ENCODE results near the gene CRTC2. TPM values are rescaled to one million over a fixed set of nuclear protein-coding genes. Genes with fewer than 3 reads are reported as not detected.
A peak's percentile ranks its signal among the peaks of the same experiment; 100 is the strongest.
"Not testable (repeated sequence)": the region's sequence is repeated elsewhere in the genome, so short reads cannot be mapped to it uniquely, and the experiment has no call there.

CRTC2 gene
- 37.9 TPM for polyA plus RNA-seq
- long read RNA-seq, donor 1, partial matches to known transcripts, result 0 of 2 reads
- long read RNA-seq, donor 1, other reads (novel, unspliced or antisense), result 0 of 2 reads
- long read RNA-seq, donor 2, partial matches to known transcripts, result 0 of 2 reads
- long read RNA-seq, donor 2, other reads (novel, unspliced or antisense), result 0 of 2 reads
- long read RNA-seq, donor 3, result 0 reads
- long read RNA-seq, donor 4, result 0 reads
- long read RNA-seq, donor 5, partial matches to known transcripts, result 0 of 1 reads
- long read RNA-seq, donor 5, other reads (novel, unspliced or antisense), result 0 of 1 reads
- long read RNA-seq, donor 6, partial matches to known transcripts, result 5 of 7 reads
- long read RNA-seq, donor 6, other reads (novel, unspliced or antisense), result 0 of 7 reads
- long read RNA-seq, donor 7, partial matches to known transcripts, result 0 of 1 reads
- long read RNA-seq, donor 7, other reads (novel, unspliced or antisense), result 0 of 1 reads
- long read RNA-seq, donor 8, partial matches to known transcripts, result 21 of 25 reads
- long read RNA-seq, donor 8, other reads (novel, unspliced or antisense), result 0 of 25 reads
- long read RNA-seq, donor 9, partial matches to known transcripts, result 0 of 2 reads
- long read RNA-seq, donor 9, other reads (novel, unspliced or antisense), result 0 of 2 reads
- long read RNA-seq, donor 10, partial matches to known transcripts, result 0 of 2 reads
- long read RNA-seq, donor 10, other reads (novel, unspliced or antisense), result 0 of 2 reads
- long read RNA-seq, donor 11, partial matches to known transcripts, result 0 of 1 reads
- long read RNA-seq, donor 11, other reads (novel, unspliced or antisense), result 0 of 1 reads

- peaks cover 37% of the 10 kb centered on the region for H3K4me1 ChIP-seq (ENCODE audit: control insufficient read depth, insufficient read depth, low read length)
- no peaks in the 10 kb centered on the region for H3K9me3 ChIP-seq (ENCODE audit: control insufficient read depth, low read depth, low read length)
- peak within 1 kb of the TSS; percentile 77 for H3K27ac ChIP-seq (ENCODE audit: low read length)
- H3K4me3 ChIP-seq (ENCODE audit: low read length), result peak within 1 kb of the TSS; percentile 80
- 5% methylated on average over 4 of the region's 75 CpGs for WGBS (ENCODE audit: insufficient coverage, low lambda C conversion rate)
- no peaks in the 10 kb centered on the region for H3K27me3 ChIP-seq (ENCODE audit: control insufficient read depth, insufficient read depth, low read length)
- peak; percentile 98 to 99 for DNase-seq
- peaks cover 34% of the 10 kb centered on the region for H3K36me3 ChIP-seq (ENCODE audit: control insufficient read depth, insufficient read depth, low read length)
These were observed at the start of gene CRTC2 for GRCh38 chr1:153958111-153958960. Gene CRTC2 (minus strand): TSS chr1:153958612. CDS start chr1:153958497, 115 bp downstream.

- H3K36me3 ChIP-seq (ENCODE audit: control insufficient read depth, insufficient read depth, low read length), result no peaks in the 10 kb centered on the region
- H3K4me1 ChIP-seq (ENCODE audit: control insufficient read depth, insufficient read depth, low read length), result peaks cover 4% of the 10 kb centered on the region
- WGBS (ENCODE audit: insufficient coverage, low lambda C conversion rate), result no CpG with 5 or more reads among the region's 3 CpGs
- no peak overlapping the region for H3K4me3 ChIP-seq (ENCODE audit: low read length)
- no peaks in the 10 kb centered on the region for H3K27me3 ChIP-seq (ENCODE audit: control insufficient read depth, insufficient read depth, low read length)
- H3K27ac ChIP-seq (ENCODE audit: low read length), result no peak overlapping the region
- no peak for DNase-seq
- no peaks in the 10 kb centered on the region for H3K9me3 ChIP-seq (ENCODE audit: control insufficient read depth, low read depth, low read length)
These were observed 47.7 kb upstream of the CRTC2 start for GRCh38 chr1:154006136-154006535.

- WGBS (ENCODE audit: insufficient coverage, low lambda C conversion rate), result 94% methylated on average over 2 of the region's 4 CpGs
These were observed 42.0 kb upstream of the CRTC2 start for GRCh38 chr1:154000420-154000819.

GRCh38 chr1:153996882-153997281, 38.5 kb upstream of the CRTC2 start:
- H3K4me1 ChIP-seq (ENCODE audit: control insufficient read depth, insufficient read depth, low read length); H3K9me3 ChIP-seq (ENCODE audit: control insufficient read depth, low read depth, low read length); DNase-seq; H3K27me3 ChIP-seq (ENCODE audit: control insufficient read depth, insufficient read depth, low read length); H3K4me3 ChIP-seq (ENCODE audit: low read length); H3K27ac ChIP-seq (ENCODE audit: low read length): not testable (repeated sequence)
- H3K36me3 ChIP-seq (ENCODE audit: control insufficient read depth, insufficient read depth, low read length), result peaks cover 21% of the 10 kb centered on the region
- WGBS (ENCODE audit: insufficient coverage, low lambda C conversion rate), result 96% methylated on average over 4 of the region's 10 CpGs

More at GRCh38 chr1:154000420-154000819, 42.0 kb upstream of the CRTC2 start:
- no peak overlapping the region for H3K27ac ChIP-seq (ENCODE audit: low read length)
- H3K27me3 ChIP-seq (ENCODE audit: control insufficient read depth, insufficient read depth, low read length), result no peaks in the 10 kb centered on the region
- no peaks in the 10 kb centered on the region for H3K36me3 ChIP-seq (ENCODE audit: control insufficient read depth, insufficient read depth, low read length)
- H3K4me3 ChIP-seq (ENCODE audit: low read length), result no peak overlapping the region
- no peak for DNase-seq
- H3K9me3 ChIP-seq (ENCODE audit: control insufficient read depth, low read depth, low read length), result no peaks in the 10 kb centered on the region
- H3K4me1 ChIP-seq (ENCODE audit: control insufficient read depth, insufficient read depth, low read length), result peaks cover 4% of the 10 kb centered on the region

GRCh38 chr1:153995640-153996039, 37.2 kb upstream of the CRTC2 start:
- DNase-seq, result no peak
- Histone ChIP-seq H3K27ac (ENCODE audit: low read length) (no peak overlapping the region), H3K36me3 (ENCODE audit: control insufficient read depth, insufficient read depth, low read length) (peaks cover 24% of the 10 kb centered on the region), H3K9me3 (ENCODE audit: control insufficient read depth, low read depth, low read length) (no peaks in the 10 kb centered on the region), H3K4me1 (ENCODE audit: control insufficient read depth, insufficient read depth, low read length) (peaks cover 7% of the 10 kb centered on the region), H3K27me3 (ENCODE audit: control insufficient read depth, insufficient read depth, low read length) (no peaks in the 10 kb centered on the region), H3K4me3 (ENCODE audit: low read length) (no peak overlapping the region)
- 100% methylated on average over 2 of the region's 11 CpGs for WGBS (ENCODE audit: insufficient coverage, low lambda C conversion rate)

GRCh38 chr1:153995202-153995601, 36.8 kb upstream of the CRTC2 start:
- WGBS (ENCODE audit: insufficient coverage, low lambda C conversion rate), result no CpG with 5 or more reads among the region's 3 CpGs
- Histone ChIP-seq H3K27ac (ENCODE audit: low read length) (no peak overlapping the region), H3K4me3 (ENCODE audit: low read length) (no peak overlapping the region), H3K27me3 (ENCODE audit: control insufficient read depth, insufficient read depth, low read length) (no peaks in the 10 kb centered on the region), H3K36me3 (ENCODE audit: control insufficient read depth, insufficient read depth, low read length) (peaks cover 24% of the 10 kb centered on the region), H3K4me1 (ENCODE audit: control insufficient read depth, insufficient read depth, low read length) (peaks cover 7% of the 10 kb centered on the region), H3K9me3 (ENCODE audit: control insufficient read depth, low read depth, low read length) (no peaks in the 10 kb centered on the region)
- no peak for DNase-seq

- no peak overlapping the region for H3K27ac ChIP-seq (ENCODE audit: low read length)
- no peaks in the 10 kb centered on the region for H3K9me3 ChIP-seq (ENCODE audit: control insufficient read depth, low read depth, low read length)
- H3K4me1 ChIP-seq (ENCODE audit: control insufficient read depth, insufficient read depth, low read length), result peaks cover 7% of the 10 kb centered on the region
- H3K4me3 ChIP-seq (ENCODE audit: low read length), result peak overlapping the region; percentile 73
- peaks cover 24% of the 10 kb centered on the region for H3K36me3 ChIP-seq (ENCODE audit: control insufficient read depth, insufficient read depth, low read length)
- H3K27me3 ChIP-seq (ENCODE audit: control insufficient read depth, insufficient read depth, low read length), result no peaks in the 10 kb centered on the region
- no peak for DNase-seq
- WGBS (ENCODE audit: insufficient coverage, low lambda C conversion rate), result no CpG with 5 or more reads among the region's 2 CpGs
These were observed 33.4 kb upstream of the CRTC2 start for GRCh38 chr1:153991806-153992205.

- peaks cover 7% of the 10 kb centered on the region for H3K4me1 ChIP-seq (ENCODE audit: control insufficient read depth, insufficient read depth, low read length)
- H3K27me3 ChIP-seq (ENCODE audit: control insufficient read depth, insufficient read depth, low read length), result no peaks in the 10 kb centered on the region
- H3K36me3 ChIP-seq (ENCODE audit: control insufficient read depth, insufficient read depth, low read length), result peaks cover 24% of the 10 kb centered on the region
- H3K4me3 ChIP-seq (ENCODE audit: low read length), result peak overlapping the region; percentile 73
- WGBS (ENCODE audit: insufficient coverage, low lambda C conversion rate), result no CpG with 5 or more reads among the region's 9 CpGs
- DNase-seq, result no peak
- H3K27ac ChIP-seq (ENCODE audit: low read length), result peak overlapping the region; percentile 52
- no peaks in the 10 kb centered on the region for H3K9me3 ChIP-seq (ENCODE audit: control insufficient read depth, low read depth, low read length)
These were observed 32.8 kb upstream of the CRTC2 start for GRCh38 chr1:153991151-153991630.

GRCh38 chr1:153990468-153991150, 32.2 kb upstream of the CRTC2 start, which contains the start of gene RPS27:
Gene RPS27 (plus strand): TSS chr1:153990762. CDS start chr1:153990797, 35 bp downstream.
- WGBS (ENCODE audit: insufficient coverage, low lambda C conversion rate), result no CpG with 5 or more reads among the region's 36 CpGs
- Histone ChIP-seq H3K27ac (ENCODE audit: low read length) (peak within 1 kb of the TSS; percentile 52), H3K36me3 (ENCODE audit: control insufficient read depth, insufficient read depth, low read length) (peaks cover 24% of the 10 kb centered on the region), H3K4me3 (ENCODE audit: low read length) (peak within 1 kb of the TSS; percentile 73), H3K9me3 (ENCODE audit: control insufficient read depth, low read depth, low read length) (no peaks in the 10 kb centered on the region), H3K4me1 (ENCODE audit: control insufficient read depth, insufficient read depth, low read length) (peaks cover 9% of the 10 kb centered on the region), H3K27me3 (ENCODE audit: control insufficient read depth, insufficient read depth, low read length) (no peaks in the 10 kb centered on the region)
- peak; percentile 98 for DNase-seq
